Measurements from ENCODE around the gene STAT3. TPM values are rescaled to one million over a fixed set of nuclear protein-coding genes. Genes with fewer than 3 reads are reported as not detected.
A peak's percentile ranks its signal among the peaks of the same experiment; 100 is the strongest.

STAT3 gene
- total RNA-seq, 2 donors from 2014 or later: 79.4 to 99.5 TPM

DNA sequence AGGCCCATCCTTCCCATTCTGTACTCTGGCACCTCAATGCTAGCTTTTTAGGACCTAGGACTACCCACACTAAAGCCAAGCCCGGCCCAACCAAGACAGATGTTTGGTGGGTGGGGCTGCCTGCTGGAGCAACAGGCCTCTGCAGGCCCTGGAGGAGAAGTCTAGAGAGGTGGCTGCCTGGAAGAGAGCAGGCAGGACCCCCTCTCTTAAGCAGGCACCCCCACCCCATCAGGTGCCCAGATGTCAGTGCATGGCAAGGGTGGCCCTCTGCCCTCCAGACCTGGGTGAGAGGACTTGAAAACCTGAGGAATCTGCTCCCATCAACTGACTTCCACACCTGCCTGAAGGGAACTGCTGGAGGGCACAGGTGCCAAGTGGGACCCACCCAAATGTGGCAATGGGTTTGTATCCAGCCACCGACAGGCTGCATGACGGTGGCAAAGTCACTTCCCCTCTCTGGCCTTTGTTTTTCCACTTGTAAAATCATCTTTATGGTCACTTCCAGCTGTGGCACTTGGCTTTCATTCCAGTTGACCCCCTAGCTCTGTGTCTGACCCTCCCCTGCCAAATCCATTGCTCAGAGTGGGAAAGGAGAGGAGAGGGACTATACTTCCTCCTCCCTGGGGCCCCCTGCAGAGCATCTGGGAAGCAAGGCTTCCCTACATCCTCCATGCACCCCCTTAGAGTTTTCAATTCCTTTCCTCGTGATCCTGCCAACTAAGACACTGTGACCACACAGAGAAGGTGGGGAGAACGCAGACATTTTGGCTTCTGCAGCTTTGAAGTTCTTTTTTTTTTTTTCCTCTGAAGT, 101.6 kb downstream of the STAT3 start:
- Histone ChIP-seq H3K27ac (peak overlapping the region in 2 of 4 donors; percentile 78 to 85), H3K4me1 (peaks cover 30% of the 10 kb centered on the region)
- intact Hi-C loops (cut with DNase I): no loop called here

DNA sequence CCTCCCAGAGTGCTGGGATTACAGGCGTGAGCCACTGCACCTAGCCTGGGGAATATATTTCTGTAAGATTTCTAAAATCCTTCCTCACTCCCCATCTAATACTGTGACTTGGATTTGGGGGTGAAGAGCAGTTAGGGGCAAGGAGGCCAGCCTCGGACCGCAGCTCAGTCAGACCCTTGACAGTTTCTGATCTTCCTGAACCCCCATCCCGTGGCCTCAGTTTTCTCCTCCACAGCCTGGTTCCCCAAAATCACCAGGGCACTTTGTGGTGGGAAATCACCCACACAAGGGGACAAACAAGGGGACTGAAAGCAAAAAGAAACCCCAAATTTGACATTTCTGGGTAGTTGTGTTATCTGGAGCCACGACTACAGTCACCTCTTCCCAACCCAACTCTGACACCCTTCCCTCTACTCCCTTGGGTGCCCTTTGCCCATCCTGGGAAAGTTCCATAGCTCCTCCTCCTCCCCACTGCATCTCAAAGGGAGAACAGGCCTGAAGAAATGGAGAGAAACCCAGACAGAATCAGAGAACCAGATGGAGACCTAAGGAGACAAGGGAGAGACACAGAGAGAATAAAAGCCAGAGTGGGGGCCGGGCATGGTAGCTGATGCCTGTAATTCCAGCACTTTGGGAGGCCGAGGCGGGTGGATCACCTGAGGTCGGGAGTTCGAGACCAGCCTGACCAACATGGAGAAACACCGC, 102.7 kb downstream of the STAT3 start:
- Histone ChIP-seq H3K4me3 (no peak overlapping the region), H3K27ac (no peak overlapping the region), H3K4me1 (peaks cover 34% of the 10 kb centered on the region), H3K27me3 (no peaks in the 10 kb centered on the region), H3K36me3 (replicated peaks in 1 of 2; ENCODE audit: insufficient read depth in 1 of 2, low read depth in 2 of 2) (no peaks in the 10 kb centered on the region), H3K9me3 (no peaks in the 10 kb centered on the region)
- WGBS, 2 donors: 93 to 94% methylated on average over 11 of the region's 11 CpGs
- intact Hi-C loops (cut with DNase I): no loop called here
- TF ChIP-seq POLR2A (IDR thresholded peaks at IDR 0.05): no peak
- TF ChIP-seq, protein P1, sequence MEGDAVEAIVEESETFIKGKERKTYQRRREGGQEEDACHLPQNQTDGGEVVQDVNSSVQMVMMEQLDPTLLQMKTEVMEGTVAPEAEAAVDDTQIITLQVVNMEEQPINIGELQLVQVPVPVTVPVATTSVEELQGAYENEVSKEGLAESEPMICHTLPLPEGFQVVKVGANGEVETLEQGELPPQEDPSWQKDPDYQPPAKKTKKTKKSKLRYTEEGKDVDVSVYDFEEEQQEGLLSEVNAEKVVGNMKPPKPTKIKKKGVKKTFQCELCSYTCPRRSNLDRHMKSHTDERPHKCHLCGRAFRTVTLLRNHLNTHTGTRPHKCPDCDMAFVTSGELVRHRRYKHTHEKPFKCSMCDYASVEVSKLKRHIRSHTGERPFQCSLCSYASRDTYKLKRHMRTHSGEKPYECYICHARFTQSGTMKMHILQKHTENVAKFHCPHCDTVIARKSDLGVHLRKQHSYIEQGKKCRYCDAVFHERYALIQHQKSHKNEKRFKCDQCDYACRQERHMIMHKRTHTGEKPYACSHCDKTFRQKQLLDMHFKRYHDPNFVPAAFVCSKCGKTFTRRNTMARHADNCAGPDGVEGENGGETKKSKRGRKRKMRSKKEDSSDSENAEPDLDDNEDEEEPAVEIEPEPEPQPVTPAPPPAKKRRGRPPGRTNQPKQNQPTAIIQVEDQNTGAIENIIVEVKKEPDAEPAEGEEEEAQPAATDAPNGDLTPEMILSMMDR (IDR thresholded peaks at IDR 0.05): no peak
- ATAC-seq: no peak
- DNase-seq: peak in 2 of 4 donors; percentile 2

More for the DNA sequence above, 101.6 kb downstream of the STAT3 start:
- TF ChIP-seq, protein P1 (IDR thresholded peaks at IDR 0.05): no peak
- no peak for TF ChIP-seq POLR2A (IDR thresholded peaks at IDR 0.05)
- DNase-seq (peak in 2 of 4 donors; percentile 11 to 13), ATAC-seq (no peak)
- Histone ChIP-seq H3K4me3 (no peak overlapping the region), H3K27me3 (no peaks in the 10 kb centered on the region), H3K36me3 (replicated peaks in 1 of 2; ENCODE audit: insufficient read depth in 1 of 2, low read depth in 2 of 2) (no peaks in the 10 kb centered on the region), H3K9me3 (no peaks in the 10 kb centered on the region)
- 60 to 78% methylated on average over 5 of the region's 5 CpGs for WGBS, 2 donors

DNA sequence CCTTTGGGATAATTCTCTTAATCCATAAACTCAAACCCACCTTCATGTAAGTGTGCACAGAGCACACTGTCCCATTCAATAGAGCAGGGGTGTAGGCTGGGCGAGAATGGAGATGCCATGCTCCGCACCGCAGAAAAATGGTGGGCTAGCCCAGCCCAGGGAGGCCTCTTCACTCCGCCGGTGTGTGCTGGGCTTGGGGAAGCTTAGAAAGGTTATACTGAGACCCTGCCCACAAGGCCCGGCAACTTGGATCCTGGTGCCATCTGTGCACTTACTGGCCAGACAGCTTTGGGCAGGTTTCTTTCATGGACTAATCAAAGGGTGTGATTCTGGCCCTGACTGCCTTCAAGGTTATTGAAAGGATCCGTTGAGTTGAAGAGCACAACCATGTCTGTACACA, 103.7 kb downstream of the STAT3 start:
- intact Hi-C loops (cut with DNase I): no loop called here
- no peaks in the 10 kb centered on the region for H3K27me3 ChIP-seq
- H3K27ac ChIP-seq: no peak overlapping the region
- H3K4me1 ChIP-seq: peaks cover 34% of the 10 kb centered on the region
- H3K9me3 ChIP-seq: no peaks in the 10 kb centered on the region
- no peak overlapping the region for H3K4me3 ChIP-seq
- ATAC-seq: no peak
- DNase-seq: peak in 2 of 4 donors; percentile 4
- H3K36me3 ChIP-seq (replicated peaks in 1 of 2; ENCODE audit: insufficient read depth in 1 of 2, low read depth in 2 of 2): no peaks in the 10 kb centered on the region
- WGBS, 2 donors: 91 to 92% methylated on average over 7 of the region's 7 CpGs
- TF ChIP-seq, protein P1 (IDR thresholded peaks at IDR 0.05): no peak
- TF ChIP-seq POLR2A (IDR thresholded peaks at IDR 0.05): no peak

DNA sequence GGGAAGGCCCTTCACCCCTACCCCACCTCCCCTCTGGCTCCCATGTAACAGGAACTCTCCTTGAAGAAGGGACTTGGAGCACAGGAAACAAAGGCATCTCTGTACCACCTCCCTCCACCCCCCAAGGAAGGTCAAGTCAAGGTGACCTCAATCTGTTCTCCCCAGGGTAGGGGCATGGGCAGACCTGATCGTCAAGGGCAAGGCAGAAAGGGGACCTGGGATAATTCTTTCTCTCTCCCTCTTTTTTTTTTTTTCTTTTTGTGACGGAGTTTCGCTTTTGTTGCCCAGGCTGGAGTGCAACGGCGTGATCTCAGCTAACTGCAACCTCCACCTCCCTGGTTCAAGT, 104.2 kb downstream of the STAT3 start:
- no peak overlapping the region for H3K4me3 ChIP-seq
- no peaks in the 10 kb centered on the region for H3K27me3 ChIP-seq
- H3K27ac ChIP-seq: no peak overlapping the region
- intact Hi-C loops (cut with DNase I): no loop called here
- ATAC-seq (no peak), DNase-seq (no peak)
- H3K4me1 ChIP-seq: peaks cover 28% of the 10 kb centered on the region
- no peaks in the 10 kb centered on the region for H3K9me3 ChIP-seq
- WGBS, 2 donors: 90 to 96% methylated on average over 5 of the region's 5 CpGs
- H3K36me3 ChIP-seq (replicated peaks in 1 of 2; ENCODE audit: insufficient read depth in 1 of 2, low read depth in 2 of 2): no peaks in the 10 kb centered on the region
- TF ChIP-seq POLR2A (IDR thresholded peaks at IDR 0.05): no peak
- TF ChIP-seq, protein P1 (IDR thresholded peaks at IDR 0.05): no peak
